Brain pericyte (primary cell): ENCODE results near the gene MYD88.

Experiments used
- DNase-seq: peaks from one replicate; pipeline ENCODE4 v3.0.0-alpha.2; 2012; ENCODE audit warnings: low read depth, low spot score

The MYD88 gene

GRCh38 chr3:38138349-38139190 is at the start of gene MYD88:
Gene MYD88, plus strand, starts transcription at chr3:38138661. Its CDS starts 40 bp downstream, at chr3:38138701.
- DNase-seq = no peak

DNA sequence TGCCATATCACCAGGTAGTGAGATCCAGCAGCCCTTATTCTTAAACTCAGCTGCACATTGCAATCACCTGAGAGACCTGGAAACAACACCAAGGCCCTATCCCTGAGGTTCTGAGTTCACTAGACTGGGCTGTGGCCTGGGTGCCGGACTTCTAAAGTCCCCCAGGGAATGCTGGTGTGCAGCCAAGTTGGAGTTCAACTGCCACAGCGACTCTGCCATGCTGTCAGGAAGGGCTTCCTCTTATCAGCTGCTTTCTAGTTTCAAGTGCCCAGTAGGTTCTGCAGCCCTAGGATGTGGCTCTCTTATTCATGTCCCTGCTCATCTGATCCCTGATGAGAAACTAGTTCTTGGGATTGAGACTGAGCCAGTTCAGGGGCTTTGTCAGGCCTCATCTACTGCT is 49.3 kb upstream of the MYD88 start:
- DNase-seq = no peak

- no peak for DNase-seq
Observed at GRCh38 chr3:38090453-38090852, 48.0 kb upstream of the MYD88 start.

GRCh38 chr3:38094999-38095398 is 43.5 kb upstream of the MYD88 start:
- no peak for DNase-seq

- no peak for DNase-seq
Observed at GRCh38 chr3:38095669-38096483, 42.6 kb upstream of the MYD88 start.

- no peak for DNase-seq
Observed at GRCh38 chr3:38097446-38098375, 40.8 kb upstream of the MYD88 start.

GRCh38 chr3:38098376-38098723 is 40.1 kb upstream of the MYD88 start:
- no peak for DNase-seq

DNA sequence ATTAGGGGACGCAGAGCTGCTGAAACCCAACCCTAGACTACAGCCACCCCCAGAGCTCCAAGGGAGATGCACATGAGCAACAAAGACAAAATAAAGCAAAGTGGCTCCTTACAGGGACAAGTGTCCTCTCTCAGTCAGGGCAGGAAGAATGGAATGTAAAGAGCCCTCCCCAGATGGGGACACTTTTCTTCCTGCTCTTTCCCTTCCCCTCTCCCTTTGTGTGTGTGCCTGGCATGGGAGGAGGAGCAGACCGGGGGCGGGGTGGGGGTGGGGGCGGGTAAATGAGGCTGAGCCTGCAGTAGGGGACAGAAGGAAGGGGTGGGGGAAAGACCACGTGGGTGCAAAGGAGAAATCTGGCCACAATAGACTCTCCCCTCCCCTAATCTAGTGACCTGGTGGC is 38.9 kb upstream of the MYD88 start:
- DNase-seq = no peak

GRCh38 chr3:38100498-38100897 is 38.0 kb upstream of the MYD88 start:
- DNase-seq = no peak

DNA sequence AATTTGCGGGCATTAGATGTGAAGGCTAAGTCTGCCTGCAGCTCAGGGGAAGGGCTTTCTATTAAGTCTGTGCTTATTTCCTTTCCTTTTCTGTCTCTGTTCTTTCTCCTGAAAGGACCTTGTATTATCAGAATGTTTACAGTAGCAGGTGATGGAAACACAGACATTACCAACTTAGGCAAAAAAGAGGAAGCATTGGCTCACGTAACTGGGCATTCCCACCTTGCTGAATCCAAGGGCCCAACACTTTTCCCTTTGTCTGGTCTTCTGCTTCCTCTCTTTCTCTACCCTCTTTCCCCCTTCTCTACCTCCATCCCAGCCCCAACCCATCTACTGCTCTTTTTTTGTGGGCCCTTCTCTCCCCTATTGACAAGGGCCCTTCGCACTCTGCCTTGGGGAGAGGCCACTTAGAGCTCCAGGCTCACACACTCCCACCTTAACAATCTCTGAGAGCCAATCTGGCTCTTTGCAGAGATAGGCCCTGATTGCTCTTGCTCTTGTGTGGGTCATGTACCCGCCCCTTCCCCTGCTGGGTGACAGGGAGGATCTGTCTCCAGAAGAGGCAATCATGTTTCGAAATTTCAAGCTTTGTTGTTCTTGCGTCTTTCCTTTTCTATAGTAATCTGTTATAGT is 36.5 kb upstream of the MYD88 start:
- DNase-seq = no peak

GRCh38 chr3:38102444-38102814 is 36.0 kb upstream of the MYD88 start:
- no peak for DNase-seq

DNA sequence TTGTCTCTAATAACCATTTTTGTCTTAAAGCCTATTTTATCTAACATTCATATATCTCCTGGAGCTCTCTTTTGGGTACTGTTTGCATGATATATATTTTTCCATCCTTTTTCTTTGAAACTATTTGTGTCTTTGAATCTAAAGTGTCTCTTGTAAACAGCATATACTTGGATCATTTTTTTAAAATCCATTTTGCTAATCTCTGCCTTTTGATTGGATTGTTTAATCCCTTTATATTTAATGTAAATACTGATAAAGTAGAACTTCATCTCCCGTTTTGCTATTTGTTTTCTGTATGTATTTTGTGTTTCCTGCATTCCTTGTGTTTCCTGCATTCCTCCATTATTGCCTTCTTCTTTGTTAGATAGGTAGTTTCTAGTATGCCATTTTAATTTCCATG is 32.9 kb upstream of the MYD88 start:
- DNase-seq = no peak

GRCh38 chr3:38107911-38108648 is 30.4 kb upstream of the MYD88 start:
- DNase-seq = no peak

GRCh38 chr3:38108649-38109579 is 29.5 kb upstream of the MYD88 start:
- no peak for DNase-seq

- no peak for DNase-seq
Observed at GRCh38 chr3:38109580-38110313, 28.7 kb upstream of the MYD88 start.

- DNase-seq = no peak
Observed at GRCh38 chr3:38110314-38111050, 28.0 kb upstream of the MYD88 start.

DNA sequence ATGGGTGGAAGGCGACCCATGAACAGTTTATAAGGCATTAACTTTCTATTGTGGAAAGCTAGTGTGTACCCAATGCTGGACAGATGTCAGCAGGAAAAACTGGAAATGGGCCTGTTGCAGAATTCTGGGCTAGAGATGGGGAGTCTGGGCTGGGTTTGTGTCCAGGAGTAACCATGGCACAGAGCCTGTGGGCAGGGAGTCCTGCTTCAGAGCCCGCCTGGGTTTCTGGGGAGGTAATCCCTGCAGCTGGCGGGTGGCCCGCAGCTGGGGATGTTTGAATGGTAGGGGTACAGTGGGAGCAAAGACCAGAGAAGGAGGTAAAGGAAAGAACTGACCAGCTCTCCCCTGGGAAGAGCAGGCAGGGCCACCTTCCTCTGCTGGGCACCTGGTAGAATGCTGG is 27.3 kb upstream of the MYD88 start:
- DNase-seq = no peak

- no peak for DNase-seq
Observed at GRCh38 chr3:38111696-38112377, 26.6 kb upstream of the MYD88 start.
